ENCODE measurements around the gene LST1. TPM values are rescaled to one million over a fixed set of nuclear protein-coding genes. Genes with fewer than 3 reads are reported as not detected.

LST1 gene
- polyA plus RNA-seq, 1 experiment: not detected

- ChIA-PET CTCF (interaction anchor here (0.9 to 2.5 kb wide), 2 partner anchors 8 to 30 kb away, joined by 3 to 10 read pairs; no protein-coding TSS in a partner anchor), POLR2A (no interaction called here)
- Histone ChIP-seq H3K9me3 (ENCODE audit: control insufficient read depth, insufficient read depth, low read length) (no peaks in the 10 kb centered on the region), H3K27me3 (ENCODE audit: control insufficient read depth, insufficient read depth, low read length) (peaks cover 14% of the 10 kb centered on the region), H3K4me3 (ENCODE audit: low read depth, low read length) (no peak overlapping the region), H3K27ac (ENCODE audit: low read depth, low read length) (no peak overlapping the region)
- no peak for DNase-seq (ENCODE audit: low read depth, low spot score)
- no peak for TF ChIP-seq CTCF (IDR thresholded peaks at IDR 0.05; ENCODE audit: low read depth, low read length)
Measured at GRCh38 chr6:31567531-31568370, 18.3 kb upstream of the LST1 start.

- POLR2A ChIA-PET: no interaction called here
- DNase-seq (ENCODE audit: low read depth, low spot score): no peak
- no peak for TF ChIP-seq CTCF (IDR thresholded peaks at IDR 0.05; ENCODE audit: low read depth, low read length)
- no peak overlapping the region for H3K27ac ChIP-seq (ENCODE audit: low read depth, low read length)
- no peaks in the 10 kb centered on the region for H3K9me3 ChIP-seq (ENCODE audit: control insufficient read depth, insufficient read depth, low read length)
- no peak overlapping the region for H3K4me3 ChIP-seq (ENCODE audit: low read depth, low read length)
- peaks cover 21% of the 10 kb centered on the region for H3K27me3 ChIP-seq (ENCODE audit: control insufficient read depth, insufficient read depth, low read length)
- CTCF ChIA-PET: interaction anchor here (0.9 to 2.5 kb wide), 2 partner anchors 9 to 30 kb away, joined by 3 to 10 read pairs; no protein-coding TSS in a partner anchor
Measured at GRCh38 chr6:31568537-31568961, 17.5 kb upstream of the LST1 start.

GRCh38 chr6:31569861-31570536 is 16.1 kb upstream of the LST1 start:
- ChIA-PET POLR2A (no interaction called here), CTCF (interaction anchor here (1.0 to 1.9 kb wide), 2 partner anchors 10 to 28 kb away, joined by 5 to 11 read pairs; no protein-coding TSS in a partner anchor)
- no peak for TF ChIP-seq CTCF (IDR thresholded peaks at IDR 0.05; ENCODE audit: low read depth, low read length)
- H3K27ac ChIP-seq (ENCODE audit: low read depth, low read length): no peak overlapping the region
- no peak overlapping the region for H3K4me3 ChIP-seq (ENCODE audit: low read depth, low read length)
- peaks cover 27% of the 10 kb centered on the region for H3K27me3 ChIP-seq (ENCODE audit: control insufficient read depth, insufficient read depth, low read length)
- DNase-seq (ENCODE audit: low read depth, low spot score): no peak
- no peaks in the 10 kb centered on the region for H3K9me3 ChIP-seq (ENCODE audit: control insufficient read depth, insufficient read depth, low read length)

- no peak for DNase-seq (ENCODE audit: low read depth, low spot score)
- CTCF ChIA-PET: no interaction called here
- no peak within 1 kb of the TSS for H3K4me3 ChIP-seq (ENCODE audit: low read depth, low read length)
- H3K27me3 ChIP-seq (ENCODE audit: control insufficient read depth, insufficient read depth, low read length): peaks cover 39% of the 10 kb centered on the region
- TF ChIP-seq CTCF (IDR thresholded peaks at IDR 0.05; ENCODE audit: low read depth, low read length): no peak
- POLR2A ChIA-PET: no interaction called here
- no peak within 1 kb of the TSS for H3K27ac ChIP-seq (ENCODE audit: low read depth, low read length)
- H3K9me3 ChIP-seq (ENCODE audit: control insufficient read depth, insufficient read depth, low read length): no peaks in the 10 kb centered on the region; the same call in 1 of the 2 replicates
Measured at GRCh38 chr6:31572041-31572911, 13.8 kb upstream of the LST1 start, which contains the start of gene LTA. TSS of gene LTA (plus strand) at chr6:31572289. CDS start at chr6:31572743, 454 bp downstream.
